ENCODE data around the gene TMEM255B.
A peak's percentile ranks its signal among the peaks of the same experiment; 100 is the strongest.
"Not testable (repeated sequence)": the region's sequence is repeated elsewhere in the genome, so short reads cannot be mapped to it uniquely, and the experiment has no call there.

The TMEM255B gene

DNA sequence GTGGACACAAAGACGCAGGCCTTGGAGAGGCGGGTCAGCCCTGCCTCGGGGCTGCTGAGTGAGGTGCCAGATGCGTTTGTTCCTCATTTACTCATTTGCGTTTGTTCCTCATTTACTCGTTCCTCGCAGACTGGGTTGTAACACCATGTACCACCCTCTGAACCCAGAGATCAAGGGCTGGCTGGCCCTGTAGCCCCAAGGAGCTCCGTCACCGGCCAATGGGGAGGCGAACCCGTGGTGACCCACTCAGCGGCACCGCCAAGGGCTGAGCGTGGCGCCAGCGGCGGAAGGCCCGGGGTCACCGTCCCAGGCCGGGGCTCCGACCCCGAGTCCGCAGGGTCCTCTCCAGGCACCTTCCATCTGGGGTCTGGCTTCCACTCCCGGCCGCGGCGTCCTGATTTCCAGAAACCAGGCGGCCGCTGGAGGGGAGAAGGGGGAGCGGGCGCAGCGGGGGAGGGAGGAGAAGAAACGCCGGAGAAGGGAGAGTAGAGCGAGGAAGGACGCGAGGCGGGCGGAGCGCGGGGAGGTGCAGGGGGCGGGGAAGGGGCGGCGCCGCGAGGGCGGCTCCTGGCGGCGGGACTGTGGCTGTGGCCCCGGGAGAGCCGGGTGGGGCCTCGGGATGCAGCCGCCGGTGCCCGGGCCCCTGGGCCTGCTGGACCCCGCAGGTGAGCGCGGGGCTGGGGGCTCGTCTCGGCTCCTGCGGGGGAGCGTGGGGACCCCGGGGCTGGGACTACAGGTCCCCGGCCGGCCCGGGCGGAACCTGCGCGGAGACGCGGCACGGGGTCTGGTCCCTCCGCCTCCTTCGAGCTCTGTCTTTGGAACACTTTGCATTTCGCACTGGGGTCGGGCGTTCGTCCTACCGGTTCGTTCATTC is at the start of gene TMEM255B:
TMEM255B (plus strand) TSS at position 576 of the 874 bp plus-strand sequence; CDS start at position 620, 44 bp downstream.
- peak; percentile 79 for DNase-seq

DNA sequence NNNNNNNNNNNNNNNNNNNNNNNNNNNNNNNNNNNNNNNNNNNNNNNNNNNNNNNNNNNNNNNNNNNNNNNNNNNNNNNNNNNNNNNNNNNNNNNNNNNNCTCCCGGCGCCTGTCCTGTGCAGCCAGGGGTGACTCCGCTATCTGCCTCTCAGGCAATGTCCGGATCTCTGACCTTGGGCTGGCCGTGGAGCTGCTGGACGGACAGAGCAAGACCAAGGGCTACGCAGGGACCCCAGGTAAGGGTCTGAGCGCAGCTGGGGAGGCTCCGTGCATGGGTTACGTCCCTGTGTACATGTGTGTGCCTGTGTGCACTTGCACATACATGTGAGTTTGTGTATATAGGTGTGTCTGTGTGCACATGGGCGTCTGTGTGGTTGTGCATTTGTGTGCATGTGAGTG is 36.1 kb upstream of the TMEM255B start:
- no peak for DNase-seq

- DNase-seq = no peak
These were observed 35.5 kb upstream of the TMEM255B start for GRCh38 chr13:113723410-113724015.

GRCh38 chr13:113724016-113724758 is 34.8 kb upstream of the TMEM255B start:
- DNase-seq = no peak

DNA sequence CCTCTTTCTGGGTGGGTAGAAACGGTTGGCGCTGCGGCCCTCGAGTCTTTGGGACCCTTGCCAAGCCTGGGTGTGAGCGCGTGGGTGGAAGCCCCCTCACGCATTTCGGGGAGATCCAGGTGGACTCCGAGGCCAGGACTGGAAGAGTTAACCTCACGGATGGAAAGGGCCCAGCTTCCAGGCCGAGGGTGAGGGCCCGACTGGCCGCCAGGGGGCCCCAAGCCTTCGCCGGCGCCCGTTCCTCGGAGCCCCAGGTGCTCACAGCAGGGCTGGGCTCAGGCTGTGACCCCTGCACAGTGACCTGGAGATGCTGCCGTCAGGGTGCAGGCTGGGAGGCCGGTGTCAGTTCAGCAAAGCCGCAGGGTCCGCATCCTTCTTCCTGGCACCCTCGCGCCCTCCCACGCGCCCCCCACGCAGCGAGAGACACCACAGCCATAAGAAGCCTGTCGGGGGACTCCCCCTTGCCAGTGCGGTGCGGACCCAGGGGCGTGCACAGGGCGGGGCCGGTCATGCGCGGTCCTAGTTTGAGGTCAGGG is 34.2 kb upstream of the TMEM255B start:
- DNase-seq = peak; percentile 94

GRCh38 chr13:113725329-113726105 is 33.5 kb upstream of the TMEM255B start:
- not testable (repeated sequence) for DNase-seq

- peak; percentile 64 for DNase-seq
These were observed 32.8 kb upstream of the TMEM255B start for GRCh38 chr13:113726106-113726821.

GRCh38 chr13:113726961-113727411 is 32.0 kb upstream of the TMEM255B start:
- DNase-seq = no peak

- DNase-seq = no peak
These were observed 30.4 kb upstream of the TMEM255B start for GRCh38 chr13:113728571-113729054.

- DNase-seq = peak; percentile 44
These were observed 29.6 kb upstream of the TMEM255B start for GRCh38 chr13:113729187-113730019.

GRCh38 chr13:113730258-113730691 is 28.8 kb upstream of the TMEM255B start:
- DNase-seq = no peak

- no peak for DNase-seq
These were observed 28.2 kb upstream of the TMEM255B start for GRCh38 chr13:113730831-113731191.

DNA sequence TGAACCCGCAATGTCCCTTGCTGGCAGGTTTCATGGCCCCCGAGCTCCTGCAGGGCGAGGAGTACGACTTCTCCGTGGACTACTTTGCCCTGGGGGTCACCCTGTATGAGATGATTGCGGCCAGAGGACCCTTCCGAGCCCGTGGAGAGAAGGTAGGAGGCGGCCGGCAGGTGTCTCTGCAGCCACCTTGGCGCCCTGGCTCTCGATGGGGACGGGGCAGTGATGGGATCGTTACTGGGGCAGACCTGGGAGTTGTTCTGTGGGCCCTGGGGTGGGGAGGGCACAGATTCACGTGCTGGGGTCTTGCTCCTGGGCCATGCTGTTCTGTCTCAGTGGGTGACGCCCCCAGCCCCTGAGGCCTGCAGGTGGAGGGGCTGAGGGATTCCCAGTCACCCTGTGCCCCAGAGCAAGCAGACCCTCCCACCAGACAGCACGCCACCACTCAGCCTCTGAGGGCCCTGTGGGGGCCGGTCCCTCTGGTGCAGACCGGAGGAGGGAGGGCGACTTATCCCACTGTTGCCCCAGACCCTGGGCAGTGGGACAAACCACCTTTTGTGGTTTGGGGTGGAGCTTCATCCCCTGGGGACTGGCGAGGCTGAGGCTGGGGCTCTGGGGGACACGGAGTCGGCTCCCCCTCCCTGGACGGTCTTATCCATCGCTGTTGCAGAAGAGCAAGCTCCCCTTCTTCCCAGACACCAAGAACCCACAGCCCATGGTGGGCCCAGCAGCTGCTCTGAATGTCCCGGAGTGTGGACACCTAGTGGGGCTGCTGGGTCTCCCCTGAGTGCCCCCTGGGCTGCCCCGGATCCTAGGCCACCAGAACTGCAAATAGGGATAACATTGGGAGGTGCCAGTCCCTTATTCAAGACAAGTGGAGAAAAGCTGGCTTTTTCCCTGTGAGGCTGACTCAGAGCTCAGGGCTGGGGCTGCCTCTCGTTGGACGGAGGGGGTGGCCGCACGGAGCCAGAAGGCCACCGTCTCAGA is 27.5 kb upstream of the TMEM255B start:
- no peak for DNase-seq

- DNase-seq = no peak
These were observed 26.7 kb upstream of the TMEM255B start for GRCh38 chr13:113732176-113732960.

DNA sequence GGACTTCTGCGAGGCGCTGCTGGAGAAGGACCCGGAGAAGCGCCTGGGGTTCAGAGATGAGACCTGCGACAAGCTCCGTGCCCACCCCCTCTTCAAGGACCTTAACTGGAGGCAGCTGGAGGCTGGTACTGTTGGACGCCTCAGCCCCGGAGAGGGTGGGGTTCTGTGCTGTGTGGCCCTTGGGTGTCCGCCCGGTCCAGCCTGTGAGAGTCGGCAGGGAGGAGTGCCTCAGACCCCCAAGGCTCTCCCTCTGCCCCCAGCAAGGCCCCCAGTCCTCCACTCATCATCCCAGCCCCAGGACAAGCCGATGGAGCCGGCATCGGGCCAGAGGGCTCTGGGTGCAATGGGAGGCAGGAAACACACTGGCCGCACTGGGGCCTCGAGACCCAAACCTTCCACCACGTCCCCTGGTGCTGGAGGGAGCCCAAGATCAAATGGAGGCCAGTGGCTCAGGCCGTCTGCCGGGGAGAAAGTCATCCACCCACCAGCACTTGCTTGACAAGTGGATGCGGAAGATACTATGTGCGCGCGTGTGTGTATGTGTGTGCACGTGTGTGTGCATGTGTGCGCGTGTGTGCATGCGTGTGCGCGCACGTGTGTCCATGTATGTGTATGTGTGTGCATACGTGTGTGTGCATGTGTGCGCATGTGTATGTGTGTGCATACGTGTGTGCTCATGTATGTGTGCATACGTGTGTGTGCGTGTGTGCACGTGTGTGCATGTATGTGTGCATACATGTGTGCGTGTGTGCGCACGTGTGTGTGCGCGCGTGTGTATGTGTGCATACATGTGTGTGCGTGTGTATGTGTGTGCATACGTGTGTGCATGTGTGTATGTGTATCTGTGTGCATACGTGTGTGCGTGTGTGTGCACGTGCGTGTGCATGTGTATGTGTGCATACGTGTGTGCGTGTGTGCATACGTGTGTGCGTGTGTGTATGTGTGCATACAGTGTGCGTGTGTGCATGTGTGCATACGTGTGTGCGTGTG is 25.8 kb upstream of the TMEM255B start:
- no peak for DNase-seq

DNA sequence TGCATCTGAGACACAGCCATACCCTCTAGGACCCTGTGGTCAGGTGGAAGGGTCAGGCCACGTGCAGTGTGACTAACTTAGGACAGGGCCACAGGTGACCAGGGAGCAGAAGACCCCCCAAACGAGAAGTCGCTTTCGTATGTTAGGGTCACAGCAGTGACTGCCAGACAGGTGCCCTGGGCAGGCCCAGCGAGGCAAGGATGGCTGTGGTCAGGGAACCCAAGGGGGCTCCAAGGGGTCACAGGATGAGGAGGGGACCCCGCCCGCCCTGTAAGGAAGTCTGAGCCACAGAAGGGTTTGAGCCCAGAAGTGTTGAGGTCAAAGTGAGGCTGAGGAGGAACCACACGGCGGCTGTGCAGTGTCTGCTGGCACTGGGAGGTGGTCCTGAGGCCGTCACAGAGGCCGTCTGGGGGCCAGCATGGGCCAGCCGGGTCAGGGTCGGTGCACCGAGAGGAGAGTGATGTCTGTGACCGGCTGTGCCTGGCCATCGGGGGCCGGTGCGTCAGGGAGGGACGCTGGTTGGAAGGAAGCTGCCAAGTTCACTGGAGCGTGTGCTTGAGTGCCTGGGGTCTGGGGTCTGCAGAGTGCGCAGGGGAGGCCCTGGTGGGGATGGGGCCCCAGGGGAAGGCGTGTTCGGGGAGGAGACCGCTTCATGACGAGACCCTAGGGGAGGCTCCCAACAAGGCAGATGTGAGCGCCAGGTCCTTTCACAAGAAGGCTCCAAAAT is 24.8 kb upstream of the TMEM255B start:
- peak; percentile 55 for DNase-seq

DNA sequence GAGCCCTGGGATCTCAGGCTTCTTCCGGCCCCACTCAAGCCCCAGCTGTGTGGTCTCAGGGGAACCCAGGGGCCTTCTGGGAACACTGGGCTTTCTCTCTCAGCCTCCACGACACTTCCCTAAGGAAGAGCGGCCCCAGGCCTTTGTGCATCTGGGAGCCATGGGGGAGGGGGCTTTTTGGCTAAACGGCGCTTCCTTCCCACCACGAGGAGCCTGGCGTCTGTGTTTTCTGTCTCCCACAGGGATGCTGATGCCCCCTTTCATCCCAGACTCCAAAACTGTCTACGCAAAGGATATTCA is 24.2 kb upstream of the TMEM255B start:
- DNase-seq = no peak
